NCI-H82 (cell line): ENCODE measurements around the gene BAZ2A.
"Not testable (repeated sequence)": the region's sequence is repeated elsewhere in the genome, so short reads cannot be mapped to it uniquely, and the experiment has no call there.

Experiments
- DNase-seq: peaks from one replicate; lab custom pipeline; 2025; lab: John Stamatoyannopoulos, UW

BAZ2A gene

DNA sequence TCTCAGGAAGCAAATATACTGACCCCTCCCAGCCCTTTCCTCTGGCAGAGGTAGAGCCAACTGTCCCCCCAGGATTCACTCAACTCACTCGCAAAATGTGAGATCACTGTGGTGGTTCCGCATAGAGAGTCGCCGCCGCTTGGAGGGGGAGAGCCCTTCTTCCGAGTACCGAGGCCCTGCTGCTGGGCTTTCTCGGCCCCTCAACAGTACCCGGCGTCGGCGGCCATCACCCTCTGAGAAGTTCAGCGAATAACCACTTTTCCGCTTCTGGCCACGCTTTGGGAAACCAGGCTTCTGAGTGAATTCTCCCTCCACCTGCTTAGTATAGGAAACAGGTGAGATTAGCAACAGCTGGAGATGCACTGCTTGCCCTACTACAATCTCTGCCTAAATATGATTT is 31.1 kb downstream of the BAZ2A start:
- DNase-seq: no peak

DNA sequence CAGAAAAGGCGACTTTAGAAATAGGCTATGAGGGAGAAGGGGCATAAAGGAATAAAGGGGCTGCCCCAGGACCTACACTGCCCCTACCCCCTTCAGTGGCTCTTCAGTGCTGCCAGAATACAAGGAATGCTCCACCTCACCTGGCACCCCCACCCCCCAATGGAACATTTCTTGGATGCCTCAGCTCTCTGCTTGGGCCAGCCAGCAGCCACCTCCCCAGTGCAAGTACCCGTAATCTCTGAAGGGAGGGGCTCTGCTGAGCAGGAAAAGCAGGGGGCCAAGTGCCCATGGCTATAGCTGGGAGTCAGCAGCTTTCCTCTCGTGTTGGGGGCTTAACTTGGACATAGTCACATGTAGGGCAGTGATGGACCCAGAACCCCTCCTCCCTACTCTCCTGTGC is 33.3 kb downstream of the BAZ2A start:
- peak; percentile 22 for DNase-seq

DNA sequence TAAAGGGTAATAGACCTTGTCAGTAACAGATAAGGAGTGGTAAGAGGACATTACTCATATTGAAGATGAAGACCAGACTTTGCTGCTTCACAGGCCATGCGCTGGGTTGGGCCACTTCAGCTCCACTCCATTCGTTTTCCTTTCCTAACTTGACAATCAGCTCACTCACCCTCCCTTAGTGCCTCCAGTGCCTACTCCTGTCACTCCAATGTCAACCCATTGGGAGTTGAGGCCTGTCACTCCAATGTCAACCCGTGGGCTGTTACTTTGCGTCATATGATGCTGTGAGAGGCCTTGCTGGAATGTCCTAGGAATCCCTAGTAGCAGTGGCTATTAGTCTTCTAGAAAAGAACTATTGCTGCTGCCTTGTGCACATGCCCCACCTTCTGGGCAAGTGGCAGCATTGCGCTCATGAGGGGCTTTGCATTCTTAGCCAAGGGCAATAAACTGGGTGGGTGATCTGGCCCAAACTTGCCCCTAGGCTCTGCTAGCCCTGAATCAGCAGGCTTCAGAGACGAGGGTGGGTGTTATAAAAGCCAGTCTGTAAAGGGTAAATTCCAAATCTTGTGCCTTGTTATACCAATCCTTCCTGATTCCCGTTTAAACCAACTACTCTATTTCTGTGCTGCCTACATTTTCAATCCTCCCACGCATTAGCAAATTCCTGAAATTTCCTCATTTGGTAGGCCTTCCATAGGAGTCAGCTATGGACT is 36.1 kb downstream of the BAZ2A start:
- DNase-seq: peak; percentile 85

DNA sequence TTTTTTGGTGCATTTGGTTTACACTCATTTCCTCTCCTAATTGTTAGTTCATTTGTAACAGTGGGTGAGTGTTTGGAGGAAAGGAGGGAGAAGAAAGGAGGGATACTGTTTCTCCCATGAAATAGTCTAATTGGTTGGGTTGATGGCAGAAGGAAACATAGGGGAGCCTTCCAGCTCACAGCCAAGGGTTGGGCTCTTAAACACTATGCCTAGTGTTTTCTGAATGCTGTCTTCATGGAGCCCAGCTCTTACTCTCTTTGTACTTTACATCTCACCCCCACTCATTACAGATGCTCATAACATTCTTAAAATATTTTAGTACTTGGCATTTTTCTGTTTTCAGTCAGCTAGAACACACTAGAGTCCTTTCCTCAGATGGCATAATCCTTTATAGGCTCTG is 38.2 kb downstream of the BAZ2A start:
- DNase-seq: no peak

DNA sequence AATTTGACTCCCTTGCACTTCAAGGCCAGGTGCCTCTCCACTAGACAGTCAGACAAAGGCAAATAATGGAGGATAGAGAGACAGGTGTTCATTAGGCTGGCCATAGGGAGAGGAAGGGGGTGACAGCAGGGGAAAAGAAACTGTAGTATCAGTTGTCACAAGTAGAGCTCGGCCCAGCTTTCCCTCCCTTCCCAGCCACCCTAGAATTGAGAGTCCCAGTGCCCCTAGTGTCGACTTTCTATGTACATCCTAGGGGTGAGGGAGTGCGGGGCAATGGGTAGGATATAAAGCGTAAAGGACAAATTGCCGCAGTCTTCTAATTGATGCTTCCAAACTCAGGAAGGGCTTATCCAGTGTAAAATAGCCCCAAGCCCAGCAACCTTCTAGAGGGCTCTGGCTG is 39.0 kb downstream of the BAZ2A start:
- peak; percentile 47 for DNase-seq

DNA sequence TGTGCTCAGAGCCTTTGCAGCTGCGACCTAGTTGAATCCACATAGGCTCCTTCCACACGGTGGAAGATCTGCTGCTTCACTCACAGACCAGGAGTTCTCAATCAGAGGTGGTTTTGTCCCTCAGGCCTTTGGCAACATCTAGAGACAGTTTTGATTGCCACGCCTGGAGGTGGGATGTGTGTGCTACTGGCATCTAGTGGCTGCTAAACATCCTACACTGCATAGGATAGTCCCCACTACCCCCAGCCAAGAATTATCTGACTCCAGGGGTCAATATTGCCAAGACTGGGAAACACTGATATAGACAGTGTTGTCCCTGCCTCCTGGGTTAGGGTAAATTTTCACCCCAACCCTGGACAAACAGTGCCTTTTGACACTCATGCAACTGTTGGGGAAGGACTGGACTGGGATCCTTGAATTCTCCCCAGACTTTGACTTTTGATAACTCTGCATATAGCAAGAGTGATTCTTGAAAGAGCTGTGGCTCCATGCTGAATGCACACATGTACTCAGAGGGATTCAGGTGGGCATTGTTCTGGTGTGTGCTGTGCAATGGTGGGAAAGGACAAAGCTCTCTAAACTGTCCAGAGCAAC is 39.8 kb downstream of the BAZ2A start:
- peak; percentile 77 for DNase-seq

DNA sequence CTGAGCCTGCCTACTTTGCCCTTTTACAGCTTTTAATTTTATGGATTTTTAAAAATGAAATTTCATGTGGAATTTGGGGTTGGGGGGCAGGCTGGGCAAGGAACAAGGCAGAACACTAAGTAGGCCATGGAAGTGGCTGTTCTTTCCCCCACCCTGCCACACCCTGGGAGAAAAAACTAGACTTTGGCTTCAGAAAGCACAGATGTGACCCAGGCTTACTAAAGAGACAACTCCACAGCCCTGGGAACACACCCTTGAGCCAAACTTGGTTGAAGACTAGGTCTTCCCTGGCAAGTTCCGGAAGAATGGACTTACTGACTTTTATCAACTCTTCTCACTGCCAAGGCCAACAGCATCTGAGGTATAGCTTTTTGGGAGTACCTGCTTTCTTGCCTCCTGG is 40.3 kb downstream of the BAZ2A start:
- DNase-seq: no peak

DNA sequence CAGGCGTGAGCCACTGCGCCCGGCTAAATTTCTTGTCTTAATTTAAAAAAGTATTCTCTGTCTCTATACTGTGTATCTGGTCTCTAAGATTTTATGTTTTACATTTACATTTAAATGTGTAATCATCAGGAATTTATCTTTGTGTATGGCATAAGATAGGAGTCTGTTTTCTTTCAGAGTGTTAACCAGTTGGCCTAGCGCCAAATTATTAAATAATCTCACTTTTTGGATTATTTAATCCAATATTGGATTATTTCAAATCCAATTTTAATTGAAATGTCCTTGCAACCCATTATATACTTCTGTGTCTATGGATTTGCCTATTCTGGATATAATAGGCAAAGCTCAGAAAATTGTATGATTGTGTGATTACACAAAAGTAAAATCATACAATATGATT is 45.0 kb downstream of the BAZ2A start:
- DNase-seq: no peak

DNA sequence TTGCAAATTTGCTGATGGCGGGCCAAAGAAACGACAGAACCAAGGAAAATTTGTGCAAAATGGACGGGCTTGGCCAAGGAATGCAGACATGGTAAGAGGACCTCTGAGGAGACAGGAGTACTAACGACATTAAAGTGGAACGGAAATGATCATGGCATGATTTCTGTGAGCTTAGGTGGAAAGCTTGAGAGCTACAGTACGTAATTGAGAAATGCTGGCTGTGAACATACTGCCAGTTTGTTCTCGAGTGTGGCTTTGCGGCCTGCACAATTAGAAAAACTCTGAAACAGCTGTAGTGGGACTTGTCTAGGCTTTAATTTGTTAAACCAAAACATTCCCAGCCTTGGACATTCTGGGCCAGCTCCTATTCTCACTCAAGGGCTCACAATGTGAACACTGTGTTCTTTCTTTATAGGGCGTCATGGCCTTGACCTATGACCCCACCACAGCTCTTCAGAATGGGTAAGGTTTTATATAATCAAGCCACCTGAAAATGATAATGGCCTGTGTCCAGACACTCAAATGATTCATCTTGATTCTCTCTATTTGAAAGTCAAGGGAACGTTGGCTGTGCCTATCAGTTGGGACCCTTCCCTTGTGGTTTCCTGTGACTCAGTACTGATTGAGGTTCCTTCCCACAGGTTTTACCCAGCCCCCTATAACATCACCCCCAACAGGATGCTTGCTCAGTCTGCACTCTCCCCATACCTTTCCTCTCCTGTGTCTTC is 48.5 kb downstream of the BAZ2A start:
- no peak for DNase-seq

DNA sequence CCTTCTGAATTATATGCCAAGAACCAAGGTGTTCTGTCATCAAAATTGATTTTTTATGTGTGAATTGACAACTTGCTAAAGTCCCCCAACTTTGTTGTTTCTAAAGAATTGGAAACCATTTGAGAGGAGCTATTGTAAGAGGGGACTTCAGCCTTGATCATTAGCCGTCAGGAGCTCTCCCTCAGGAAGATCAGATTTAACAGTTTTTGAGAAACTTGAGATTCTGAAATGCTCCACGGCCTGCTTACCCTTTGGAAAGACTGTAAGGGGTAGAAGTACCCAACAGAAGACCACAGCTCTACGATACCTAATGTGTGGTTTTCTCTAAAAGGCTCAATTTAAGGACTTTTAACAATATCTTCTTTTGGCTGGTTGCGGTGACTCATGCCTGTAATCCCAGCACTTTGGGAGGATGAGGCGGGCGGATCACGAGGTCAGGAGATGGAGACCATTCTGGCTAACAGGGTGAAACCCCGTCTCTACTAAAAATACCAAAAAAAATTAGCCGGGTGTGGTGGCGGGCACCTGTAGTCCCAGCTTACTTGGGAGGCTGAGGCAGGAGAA is 51.1 kb downstream of the BAZ2A start:
- DNase-seq: no peak

DNA sequence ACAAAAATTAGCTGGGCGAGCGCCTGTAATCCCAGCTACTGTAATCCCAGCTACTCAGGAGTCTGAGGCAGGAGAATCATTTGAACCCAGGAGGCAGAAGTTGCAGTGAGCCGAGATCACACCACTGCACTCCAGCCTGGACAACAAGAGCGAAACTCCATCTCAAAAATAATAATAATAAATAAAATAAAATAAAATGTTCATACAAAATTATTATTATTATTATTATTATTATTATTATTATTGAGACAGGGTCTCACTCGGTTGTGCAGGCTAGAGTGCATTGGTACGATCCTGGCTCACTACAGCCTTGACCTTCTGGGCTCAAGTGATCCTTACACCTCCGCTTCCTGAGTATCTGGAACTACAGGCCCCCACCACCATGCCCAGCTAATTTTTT is 52.9 kb downstream of the BAZ2A start:
- DNase-seq: not testable (repeated sequence)

DNA sequence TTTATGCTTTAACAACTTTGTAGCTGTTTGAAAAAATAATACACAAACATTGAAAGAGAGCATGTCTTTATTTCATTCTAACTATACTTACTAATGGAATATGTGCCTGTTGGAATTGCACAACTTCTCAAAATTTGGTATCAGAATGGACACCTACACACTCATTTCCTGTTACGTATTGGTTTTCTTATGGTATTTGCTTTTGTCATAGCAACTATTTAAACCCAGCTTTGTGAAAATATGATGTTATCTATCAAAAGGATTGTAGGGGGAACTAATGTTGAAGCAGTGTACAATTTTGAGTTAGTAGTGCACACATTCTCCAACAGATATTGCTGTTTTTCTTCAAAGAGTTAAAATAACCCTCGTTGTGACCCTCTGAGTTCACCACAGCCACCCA is 55.9 kb downstream of the BAZ2A start:
- no peak for DNase-seq

DNA sequence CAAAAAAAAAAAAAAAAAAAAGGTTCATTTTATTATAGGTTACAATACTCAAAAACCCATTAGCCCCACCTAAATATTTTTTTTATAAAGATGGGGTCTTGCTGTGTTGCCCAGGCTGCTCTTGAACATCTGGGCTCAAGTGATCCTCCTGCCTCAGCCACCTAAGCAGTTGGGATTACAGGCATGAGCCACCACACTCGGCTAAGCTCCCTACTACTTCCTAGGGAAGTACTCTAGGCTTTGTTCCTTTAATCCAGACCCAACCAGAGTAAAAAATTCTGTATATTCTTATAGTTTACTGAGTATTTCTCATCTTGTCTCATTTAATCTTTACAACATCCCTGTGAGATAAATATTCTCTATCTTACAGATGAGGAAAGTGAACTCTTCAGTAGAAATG is 57.8 kb downstream of the BAZ2A start:
- peak; percentile 37 for DNase-seq

DNA sequence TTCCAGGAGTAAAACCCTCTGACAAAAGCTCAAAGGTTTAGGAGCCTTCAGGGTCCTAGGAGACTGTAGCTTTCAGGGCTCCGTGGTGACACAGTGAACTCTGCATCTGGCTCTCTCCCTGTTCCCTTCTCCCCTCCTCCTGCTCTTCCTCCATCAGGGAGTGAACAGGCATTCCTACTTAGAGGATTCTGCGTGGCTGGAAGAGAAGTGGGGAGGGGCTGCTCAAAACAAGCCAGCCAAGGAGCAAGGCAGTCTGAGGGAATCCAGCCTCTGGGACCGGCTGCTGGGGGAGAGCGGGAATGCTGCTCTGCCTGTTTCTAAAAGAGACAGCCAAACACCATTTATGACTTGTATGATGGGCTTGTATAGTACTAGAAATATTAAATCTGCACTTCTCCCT is 59.0 kb downstream of the BAZ2A start:
- peak; percentile 21 for DNase-seq

DNA sequence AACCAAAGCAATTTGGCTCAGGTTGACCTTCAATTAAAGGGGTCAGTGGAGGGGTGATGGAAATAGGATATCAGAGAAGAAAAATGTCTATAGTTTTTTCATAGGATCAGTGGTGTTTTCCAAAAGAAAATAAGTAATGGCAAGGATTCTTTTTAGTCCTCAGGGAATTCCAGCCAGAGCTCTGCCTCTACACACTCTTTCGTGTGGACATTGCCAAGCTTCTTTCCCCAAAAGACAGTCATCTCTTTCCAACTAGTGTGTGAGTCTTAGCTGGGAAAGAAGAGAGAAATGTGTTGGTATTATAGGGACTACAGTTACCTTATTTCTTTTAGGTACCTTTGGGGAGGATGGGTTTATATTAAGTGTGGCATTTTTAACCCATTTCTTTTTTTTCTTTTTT is 62.0 kb downstream of the BAZ2A start:
- DNase-seq: no peak

DNA sequence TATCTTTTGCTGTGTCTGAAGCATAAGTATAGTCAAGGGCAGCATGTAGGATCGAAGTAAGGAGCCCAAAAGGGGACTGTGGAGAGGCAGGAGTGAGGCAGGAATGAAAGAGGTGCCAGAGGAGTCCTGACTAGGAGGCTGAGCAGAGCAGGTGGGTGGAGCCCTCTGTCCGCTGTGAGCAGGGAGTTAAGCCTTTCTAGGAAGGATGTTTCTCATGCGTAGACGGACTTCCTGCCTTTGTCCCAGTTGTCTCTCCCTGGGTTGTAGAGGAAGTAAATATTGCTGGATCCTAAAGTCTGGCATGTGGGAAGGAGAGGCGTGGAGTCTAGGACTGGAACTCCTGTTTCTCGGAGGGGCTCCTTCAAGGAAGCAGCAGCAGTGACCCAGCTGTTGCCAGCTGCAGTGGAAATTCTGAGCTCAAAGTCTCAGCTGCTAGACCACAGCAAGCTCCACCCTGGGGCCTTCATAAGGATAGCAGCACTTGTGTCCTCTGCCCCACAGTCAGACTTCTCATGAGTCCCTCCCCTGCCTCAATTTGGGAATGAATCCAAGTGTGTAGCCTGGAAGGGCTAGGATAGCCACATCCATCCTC is 64.5 kb downstream of the BAZ2A start:
- peak; percentile 66 for DNase-seq

DNA sequence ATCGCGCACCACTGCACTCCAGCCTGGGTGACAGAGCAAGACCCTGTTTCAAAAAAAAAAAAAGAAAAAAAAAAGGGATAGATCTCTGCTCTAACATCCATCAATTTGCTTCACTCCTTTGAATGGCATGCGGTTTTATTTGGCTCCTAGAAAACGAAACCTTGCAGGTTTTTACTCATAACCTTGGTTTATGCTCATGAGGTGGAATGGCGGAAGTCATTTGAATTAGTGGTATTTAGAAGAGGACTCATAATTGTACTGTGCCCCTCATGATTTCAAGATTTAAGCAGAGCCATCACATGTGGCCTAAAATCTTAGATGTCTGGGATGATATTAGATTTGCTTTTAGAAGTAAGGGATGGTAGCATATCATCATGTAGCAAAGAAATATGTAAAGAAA is 79.1 kb downstream of the BAZ2A start:
- no peak for DNase-seq

DNA sequence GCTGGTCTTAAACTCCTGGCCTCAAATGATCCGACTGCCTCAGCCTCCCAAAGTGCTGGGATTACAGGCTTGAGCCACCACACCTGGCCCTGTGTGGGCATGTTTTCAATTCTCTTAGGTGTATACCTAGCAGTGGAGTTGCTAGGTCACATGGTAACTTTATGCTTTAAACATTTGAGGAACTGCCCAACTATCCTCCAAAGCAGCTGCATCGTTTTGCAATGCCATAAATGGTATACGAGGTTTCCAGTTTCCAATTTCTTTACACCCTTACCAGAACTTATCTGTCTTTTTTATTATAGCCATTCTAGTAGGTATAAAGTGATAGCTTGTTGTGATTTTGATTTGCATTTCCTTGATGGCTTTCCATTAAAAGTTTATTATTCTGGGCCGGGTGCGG is 83.4 kb downstream of the BAZ2A start:
- DNase-seq: no peak
